Measurements from ENCODE around the gene COL9A1.

Gene COL9A1

DNA sequence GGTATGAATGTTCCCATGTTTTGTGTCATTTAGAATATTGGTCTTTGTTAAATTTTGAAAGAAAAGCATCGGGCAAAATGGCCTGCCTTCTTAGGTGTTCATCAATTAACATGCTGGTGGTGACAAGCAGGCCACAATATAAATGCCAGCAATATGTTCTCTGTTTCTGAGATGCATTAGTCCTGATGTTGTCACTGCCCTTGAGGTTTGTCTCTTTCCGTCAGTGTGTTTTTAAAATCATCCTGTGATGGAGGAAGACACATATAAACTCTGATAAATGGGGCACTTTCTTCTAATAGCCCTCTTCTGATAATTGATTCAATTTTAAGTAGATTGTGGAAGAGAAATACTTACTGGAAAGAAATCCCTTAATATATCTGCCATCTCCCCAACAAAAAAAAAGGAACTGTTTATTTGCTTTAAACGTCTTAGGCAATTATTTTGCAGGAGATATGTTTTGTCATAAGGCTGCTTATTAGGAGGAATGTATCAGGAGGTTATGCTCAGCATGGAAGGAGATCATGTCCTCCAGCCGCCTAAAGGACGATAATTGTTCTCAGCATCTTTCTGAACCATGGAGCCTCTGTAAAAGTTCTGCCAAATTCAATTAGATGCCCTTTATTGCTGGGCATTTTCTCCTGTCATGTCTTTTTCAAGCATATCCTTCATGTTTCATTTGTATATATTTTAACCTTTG is 134.1 kb downstream of the COL9A1 start:
- TF ChIP-seq, protein P1, sequence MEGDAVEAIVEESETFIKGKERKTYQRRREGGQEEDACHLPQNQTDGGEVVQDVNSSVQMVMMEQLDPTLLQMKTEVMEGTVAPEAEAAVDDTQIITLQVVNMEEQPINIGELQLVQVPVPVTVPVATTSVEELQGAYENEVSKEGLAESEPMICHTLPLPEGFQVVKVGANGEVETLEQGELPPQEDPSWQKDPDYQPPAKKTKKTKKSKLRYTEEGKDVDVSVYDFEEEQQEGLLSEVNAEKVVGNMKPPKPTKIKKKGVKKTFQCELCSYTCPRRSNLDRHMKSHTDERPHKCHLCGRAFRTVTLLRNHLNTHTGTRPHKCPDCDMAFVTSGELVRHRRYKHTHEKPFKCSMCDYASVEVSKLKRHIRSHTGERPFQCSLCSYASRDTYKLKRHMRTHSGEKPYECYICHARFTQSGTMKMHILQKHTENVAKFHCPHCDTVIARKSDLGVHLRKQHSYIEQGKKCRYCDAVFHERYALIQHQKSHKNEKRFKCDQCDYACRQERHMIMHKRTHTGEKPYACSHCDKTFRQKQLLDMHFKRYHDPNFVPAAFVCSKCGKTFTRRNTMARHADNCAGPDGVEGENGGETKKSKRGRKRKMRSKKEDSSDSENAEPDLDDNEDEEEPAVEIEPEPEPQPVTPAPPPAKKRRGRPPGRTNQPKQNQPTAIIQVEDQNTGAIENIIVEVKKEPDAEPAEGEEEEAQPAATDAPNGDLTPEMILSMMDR (conservative IDR thresholded peaks at IDR 0.05; ENCODE audit: low read length), result no peak
- DNase-seq (ENCODE audit: low read depth), result no peak
- H3K4me3 ChIP-seq (ENCODE audit: low read length), result no peak overlapping the region

All from AG10803 (cell line).